Fibroblast of gingiva (primary cell): ENCODE results near the gene SLC25A29.

Experiments
- DNase-seq: peaks from one replicate; pipeline ENCODE4 v3.0.0-alpha.2; 2011; ENCODE audit warnings: low read depth

The SLC25A29 gene

DNA sequence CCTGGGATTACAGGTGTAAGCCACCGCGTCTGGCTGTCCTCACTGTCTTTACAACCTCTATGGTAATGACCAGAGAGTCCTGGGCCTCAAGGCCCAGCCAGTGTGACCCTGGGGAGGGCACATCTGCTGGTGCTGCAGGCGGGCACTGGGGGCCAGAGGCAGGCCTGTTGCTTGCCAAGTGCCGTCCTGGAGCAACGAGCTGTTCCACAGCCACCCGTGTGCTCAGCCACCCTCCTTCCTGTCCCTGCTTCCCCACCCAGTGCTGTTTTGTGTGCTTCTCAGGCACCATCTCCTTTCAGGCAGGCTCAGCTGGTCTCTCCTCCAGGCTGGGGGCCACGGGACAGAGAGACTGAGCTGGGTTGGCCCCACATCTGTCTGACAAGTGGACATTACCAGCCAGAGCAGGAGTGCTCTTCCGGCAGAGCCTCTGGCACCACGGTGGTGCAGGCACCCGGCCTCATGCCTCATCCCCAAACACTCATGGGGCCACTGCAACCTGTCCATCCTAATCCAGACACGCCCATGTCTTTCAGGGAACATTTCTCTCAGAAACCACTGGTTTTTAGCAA is 25.9 kb upstream of the SLC25A29 start:
- no peak for DNase-seq

DNA sequence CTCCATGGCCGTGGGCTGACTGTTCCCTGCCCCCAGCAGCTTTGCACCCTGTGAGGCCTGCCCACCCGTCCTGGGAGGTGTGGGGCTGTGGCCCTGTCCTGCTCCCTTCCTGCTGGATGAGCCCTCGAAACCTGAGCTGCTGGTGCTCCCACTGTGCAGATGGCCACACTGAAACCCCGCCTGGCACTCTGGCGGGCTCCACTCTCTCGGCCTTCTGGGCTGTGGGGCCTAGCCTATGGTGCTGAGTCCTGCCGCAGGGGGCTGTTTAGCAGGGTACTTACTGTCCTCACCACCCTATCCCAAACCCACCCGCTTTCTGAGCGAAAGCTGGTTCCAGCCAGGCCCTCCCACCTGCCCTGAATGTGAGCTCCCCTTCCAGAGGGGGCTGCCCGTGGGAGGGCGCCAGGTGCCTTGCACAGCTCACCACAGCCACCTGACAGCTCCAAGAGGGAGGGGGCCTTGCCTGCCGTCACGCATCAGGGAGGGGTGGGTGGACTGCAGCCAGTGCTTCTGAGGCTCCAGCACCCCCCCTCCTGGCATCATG is 24.2 kb upstream of the SLC25A29 start:
- no peak for DNase-seq

DNA sequence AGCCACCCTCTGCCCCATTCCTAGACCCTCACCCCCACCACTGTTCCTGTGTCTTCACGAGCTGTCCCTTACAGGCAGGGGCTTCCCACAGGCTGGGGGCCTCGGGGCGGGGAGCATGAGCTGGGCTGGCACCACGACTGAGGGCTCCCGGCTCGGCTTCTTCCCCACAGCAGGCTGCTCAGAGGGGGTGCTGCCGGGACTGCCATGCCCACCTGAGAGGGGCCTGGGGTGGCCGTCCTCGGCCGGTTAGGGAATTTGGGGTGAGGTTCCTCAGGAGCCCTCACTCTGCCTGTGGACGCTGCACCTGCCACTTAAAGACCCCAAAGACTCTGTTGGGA is 23.7 kb upstream of the SLC25A29 start:
- no peak for DNase-seq

DNA sequence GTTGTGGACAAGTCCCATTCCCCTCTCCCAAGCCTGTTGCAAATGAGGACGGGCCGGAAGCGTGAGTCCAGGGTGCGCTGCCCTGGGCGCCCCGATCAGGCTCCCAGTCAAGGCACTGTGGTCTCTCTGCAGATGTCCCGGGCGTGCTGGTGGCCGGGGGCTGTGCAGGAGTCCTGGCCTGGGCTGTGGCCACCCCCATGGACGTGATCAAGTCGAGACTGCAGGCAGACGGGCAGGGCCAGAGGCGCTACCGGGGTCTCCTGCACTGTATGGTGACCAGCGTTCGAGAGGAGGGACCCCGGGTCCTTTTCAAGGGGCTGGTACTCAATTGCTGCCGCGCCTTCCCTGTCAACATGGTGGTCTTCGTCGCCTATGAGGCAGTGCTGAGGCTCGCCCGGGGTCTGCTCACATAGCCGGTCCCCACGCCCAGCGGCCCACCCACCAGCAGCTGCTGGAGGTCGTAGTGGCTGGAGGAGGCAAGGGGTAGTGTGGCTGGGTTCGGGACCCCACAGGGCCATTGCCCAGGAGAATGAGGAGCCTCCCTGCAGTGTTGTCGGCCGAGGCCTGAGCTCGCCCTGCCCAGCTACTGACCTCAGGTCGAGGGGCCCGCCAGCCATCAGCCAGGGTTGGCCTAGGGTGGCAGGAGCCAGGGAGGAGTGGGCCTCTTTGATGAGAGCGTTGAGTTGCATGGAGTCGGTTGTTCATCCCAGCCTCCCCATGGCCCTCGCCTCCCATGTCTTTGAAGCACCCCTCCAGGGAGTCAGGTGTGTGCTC is 23.2 kb upstream of the SLC25A29 start:
- no peak for DNase-seq

DNA sequence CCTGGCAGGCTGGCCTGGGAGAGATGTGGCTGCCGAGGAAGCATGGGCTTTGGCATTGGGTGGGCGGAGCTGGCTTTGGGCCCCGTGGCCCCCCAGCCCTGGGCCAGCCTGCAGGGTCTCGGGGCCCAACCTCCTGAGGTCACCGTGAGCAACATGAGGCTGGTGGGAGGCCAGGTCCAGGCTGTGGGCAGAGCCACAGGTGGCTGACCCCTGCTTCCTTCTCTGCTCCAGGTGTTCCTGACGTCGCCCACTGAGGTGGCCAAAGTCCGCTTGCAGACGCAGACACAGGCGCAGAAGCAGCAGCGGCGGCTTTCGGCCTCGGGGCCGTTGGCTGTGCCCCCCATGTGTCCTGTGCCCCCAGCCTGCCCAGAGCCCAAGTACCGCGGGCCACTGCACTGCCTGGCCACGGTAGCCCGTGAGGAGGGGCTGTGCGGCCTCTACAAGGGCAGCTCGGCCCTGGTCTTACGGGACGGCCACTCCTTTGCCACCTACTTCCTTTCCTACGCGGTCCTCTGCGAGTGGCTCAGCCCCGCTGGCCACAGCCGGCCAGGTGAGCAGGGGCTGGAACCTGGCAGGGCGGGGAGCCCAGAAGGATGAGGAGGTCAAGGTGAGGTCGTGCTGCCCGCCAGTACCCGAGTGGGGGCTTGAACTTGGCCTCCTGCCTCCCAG is 22.4 kb upstream of the SLC25A29 start:
- DNase-seq, result no peak

DNA sequence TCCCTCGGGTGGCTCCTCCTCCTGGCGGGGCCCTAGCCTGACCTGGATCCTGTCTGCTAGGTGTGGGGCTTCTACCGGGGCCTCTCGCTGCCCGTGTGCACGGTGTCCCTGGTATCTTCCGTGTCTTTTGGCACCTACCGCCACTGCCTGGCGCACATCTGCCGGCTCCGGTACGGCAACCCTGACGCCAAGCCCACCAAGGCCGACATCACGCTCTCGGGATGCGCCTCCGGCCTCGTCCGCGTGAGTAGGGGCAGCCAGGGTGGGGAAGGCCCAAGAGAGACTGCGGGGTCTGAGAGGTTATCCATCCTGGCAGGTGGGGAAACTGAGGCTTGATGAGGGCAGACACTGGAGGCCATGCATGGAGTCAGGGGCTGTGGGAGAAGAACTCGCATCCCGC is 20.9 kb upstream of the SLC25A29 start:
- DNase-seq, result no peak

DNA sequence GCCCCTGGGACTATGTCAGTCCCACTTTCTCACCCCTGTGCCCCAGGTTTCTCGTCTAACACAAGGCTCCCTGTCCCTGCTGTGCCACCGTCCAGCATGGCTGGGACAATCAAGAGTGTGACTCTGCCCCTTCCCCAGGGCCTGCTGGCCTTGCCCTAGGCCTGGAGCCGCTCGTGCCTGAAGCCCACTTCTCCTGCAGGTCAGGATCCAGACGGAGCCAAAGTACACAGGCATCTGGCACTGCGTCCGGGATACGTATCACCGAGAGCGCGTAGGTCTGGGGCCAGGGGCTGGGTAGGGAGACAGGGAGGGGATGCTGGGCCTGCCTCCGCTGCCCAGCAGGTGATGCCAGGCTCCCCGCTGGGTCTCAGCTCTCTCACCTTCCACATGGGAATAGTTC is 19.7 kb upstream of the SLC25A29 start:
- DNase-seq, result no peak

DNA sequence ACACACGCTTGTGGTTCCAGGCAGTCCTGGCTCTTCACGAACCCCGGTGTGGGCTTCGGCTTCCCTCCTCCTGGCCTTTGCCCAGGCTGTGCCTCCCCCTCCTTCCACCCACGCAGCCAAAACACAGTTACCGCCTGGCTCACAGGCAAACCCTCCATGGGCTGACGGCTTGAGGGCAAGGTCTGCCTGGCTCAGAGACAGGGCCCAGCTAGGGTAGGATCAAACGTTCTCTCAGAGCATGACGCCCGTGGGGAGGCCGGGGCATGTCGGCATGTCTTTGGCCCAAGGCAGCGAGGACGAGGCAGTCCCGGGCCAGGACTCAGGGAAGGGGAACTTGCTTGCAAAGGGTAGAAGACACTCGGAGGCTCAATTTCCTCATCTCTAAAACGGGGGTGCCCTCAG is 19.0 kb upstream of the SLC25A29 start:
- no peak for DNase-seq

DNA sequence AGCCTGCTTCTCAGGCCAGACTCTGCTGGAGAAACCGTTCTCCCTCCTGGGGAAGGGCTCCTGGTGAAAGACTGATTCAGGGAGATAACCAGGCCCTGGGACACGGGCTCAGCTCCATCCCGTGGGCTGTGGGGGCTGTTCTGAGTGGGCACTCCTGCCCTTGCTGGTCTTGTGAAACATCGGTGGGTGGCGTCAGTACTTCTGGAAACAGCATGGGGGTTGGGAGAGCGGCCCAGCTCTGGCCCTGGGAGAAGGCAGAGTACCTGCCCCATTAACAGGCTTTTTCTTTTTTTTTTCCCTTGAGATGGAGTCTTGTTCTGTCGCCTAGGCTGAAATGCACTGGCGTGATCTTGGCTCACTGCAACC is 17.7 kb upstream of the SLC25A29 start:
- DNase-seq, result no peak

DNA sequence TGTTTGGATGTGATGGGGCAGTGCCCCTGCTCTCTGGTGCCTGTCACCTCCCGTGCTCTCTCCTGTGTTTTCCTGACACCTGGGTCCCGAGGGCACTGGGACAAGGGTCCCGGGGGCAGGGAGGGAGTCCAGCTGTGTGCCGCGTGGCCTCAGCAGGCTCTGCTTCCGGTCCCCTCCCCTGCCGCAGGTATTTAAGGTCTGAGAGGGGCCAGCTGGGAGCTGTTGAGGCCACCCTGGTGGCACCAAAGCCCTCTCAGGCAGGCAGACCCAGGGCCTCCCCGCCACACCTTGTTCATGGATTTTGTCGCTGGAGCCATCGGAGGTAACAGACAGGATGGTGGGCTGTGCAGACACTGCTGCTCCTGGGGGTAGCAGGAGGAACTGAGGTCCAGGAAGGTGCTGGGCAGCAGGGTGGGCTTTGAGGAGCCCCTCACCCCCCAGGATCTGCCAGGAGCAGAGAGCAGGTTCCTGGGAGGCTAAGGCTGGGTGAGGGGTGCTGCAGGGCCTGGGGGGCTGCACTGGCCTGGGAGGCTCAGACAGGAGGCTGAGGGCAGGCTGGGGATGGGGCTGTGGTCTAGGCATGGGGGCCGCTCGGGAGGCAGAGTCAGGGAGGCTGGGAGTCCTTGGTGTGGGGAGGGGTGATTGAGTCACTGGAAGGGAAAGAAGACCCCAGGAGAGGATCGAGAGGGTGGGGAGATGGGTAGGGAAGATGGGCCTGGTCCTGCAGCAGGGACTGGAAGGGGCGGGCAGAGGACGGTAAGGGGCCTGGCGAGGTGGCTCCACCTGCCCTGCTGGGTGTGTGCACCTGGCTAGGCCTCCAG is 17.1 kb upstream of the SLC25A29 start, which contains the start of gene SLC25A47:
Gene SLC25A47, plus strand, starts transcription at position 219 of the 821 bp plus-strand sequence. Its CDS starts 76 bp downstream, at position 295.
- no peak for DNase-seq

DNA sequence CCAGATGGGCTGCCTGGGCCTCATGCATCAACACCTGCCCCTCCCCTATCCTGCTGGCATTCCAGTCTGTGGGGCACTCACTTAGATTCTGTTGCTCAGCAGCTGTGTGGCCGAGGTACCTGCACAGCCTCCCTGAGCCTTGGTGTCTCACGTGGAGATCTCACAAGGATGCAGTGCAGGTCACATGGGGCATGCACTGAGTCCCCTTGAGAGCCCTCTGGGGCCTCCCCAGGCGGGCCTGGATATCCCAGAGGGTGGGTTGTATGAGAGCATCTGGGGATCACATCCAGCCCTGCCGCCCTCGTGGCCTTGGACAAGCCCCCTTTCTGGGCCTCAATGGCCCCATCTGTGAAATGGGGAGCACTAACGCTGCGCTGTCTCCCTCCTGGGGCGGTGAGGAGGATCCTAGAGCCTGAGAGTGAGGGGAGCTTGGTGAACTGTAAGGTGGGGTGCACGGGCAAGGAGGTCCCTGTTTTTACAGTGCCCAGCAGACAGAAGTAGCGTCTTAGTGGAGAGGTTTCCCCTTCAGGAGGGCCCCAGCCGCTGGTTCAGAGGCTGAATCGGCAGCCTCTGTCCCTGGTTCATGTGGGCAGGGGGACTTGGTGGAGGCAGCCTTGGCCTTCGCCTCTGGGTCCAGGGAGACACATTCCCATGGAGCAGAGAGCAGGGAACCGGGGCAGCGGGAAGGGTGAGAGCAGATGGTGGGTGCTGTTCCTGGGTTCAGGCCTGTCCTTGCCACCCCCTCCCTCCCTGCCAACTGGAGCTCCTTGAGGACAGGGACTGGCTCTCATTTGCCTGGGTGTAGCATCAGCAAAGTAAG is 16.1 kb upstream of the SLC25A29 start:
- DNase-seq, result no peak

DNA sequence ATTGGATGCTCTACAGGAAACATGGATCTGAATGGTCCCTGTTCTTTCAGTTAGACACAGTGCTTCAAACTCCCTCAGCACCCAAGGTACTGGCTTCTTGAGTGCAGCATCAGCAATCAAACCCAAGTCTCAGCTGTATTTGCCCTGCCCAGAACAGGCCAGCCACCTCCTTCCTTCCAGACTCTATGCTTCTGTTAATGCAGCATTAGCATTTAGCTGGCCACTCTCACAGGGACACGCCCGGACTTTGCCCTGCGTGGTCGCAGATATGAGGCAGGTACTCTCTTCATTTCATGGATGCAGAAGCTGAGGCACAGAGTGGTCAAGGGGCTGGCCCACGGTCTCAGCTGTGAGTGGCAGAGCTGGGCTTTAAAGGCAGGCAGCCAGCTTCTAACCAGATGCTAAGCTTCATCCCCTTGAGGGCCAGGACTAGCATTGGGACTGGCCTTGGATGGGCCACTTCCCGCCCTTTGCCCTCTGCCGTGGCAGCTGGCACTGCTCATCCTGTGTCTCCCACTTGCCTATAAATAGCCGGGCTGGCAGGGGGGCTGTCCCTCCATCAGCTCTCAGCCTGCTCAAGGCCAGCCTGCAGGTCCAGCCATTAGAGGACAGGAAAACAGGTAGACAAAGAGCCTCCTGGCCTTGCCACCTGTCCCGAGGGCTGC is 15.4 kb upstream of the SLC25A29 start:
- DNase-seq, result no peak

DNA sequence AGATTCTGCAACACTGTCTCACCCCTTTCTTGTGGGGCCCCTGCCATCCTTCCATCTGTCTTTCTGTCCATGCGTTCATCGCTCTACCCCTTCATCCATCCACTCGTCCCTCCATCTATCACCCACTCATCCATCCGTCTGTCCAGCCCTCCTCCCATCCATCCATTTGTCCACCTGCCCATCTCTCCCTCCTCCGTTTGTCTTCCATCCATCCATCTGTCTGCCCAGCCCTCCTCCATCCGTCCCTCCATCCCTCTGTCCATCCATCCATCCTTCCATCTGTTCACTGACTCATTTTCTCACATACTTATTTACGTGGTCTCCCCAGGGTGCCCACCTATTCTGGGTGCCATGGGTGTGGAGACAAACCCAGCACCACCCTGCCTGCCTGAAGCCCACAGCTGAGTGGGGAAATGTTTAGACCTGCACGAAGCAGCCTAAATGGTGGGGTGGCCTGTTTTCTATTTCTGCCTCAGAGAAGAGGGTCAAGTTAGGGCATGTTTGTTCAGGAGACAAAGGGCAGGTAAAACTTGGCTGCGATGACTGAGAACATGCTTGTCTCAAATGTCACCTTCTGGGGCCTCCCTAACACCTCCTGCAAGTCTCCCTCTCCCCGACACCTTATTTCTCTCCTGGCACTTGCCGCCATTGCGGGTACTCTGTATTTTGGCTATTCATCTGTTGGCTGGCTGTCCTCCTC is 14.1 kb upstream of the SLC25A29 start:
- DNase-seq, result no peak

DNA sequence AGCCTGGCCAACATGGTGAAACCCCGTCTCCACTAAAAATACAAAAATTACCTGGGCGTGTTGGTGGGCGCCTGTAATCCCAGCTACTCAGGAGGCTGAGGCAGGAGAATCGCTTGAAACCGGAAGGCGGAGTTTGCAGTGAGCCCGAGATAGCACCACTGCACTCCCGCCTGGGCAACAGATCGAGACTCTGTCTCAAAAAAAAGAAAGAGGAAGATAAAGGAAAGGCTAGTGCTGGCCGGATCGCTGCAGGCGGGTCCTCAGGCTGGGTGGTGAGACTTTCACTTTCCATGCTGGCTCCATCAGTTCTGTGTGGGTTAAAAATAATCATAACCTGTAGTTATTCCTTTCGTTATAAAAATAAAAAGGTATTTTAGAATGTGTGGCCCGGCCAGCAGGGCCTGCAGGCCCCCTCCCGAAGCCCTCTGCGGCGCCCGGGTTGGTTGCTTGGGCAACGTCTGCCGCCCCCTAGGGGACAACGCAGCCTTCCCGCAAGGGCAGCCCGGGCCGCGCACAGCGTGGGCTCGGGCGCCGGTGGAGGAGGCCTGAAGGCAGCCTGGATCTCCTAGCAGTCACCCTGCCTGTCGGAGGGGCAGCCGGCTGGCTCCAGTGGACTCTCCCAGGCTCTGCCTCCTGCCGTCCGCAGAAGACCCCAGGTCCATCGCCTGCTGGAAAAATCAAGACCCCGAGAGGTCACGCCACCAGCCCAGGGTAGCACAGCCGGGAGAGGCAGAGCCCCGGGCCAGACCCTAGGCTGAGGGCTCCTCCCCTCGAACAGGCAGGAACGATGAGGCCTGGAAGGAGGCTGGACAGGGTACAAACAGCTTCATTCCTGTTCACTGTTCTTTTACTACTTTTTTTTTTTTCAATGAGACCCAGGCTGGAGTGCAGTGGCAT is 11.9 kb upstream of the SLC25A29 start:
- peak; percentile 59 for DNase-seq

DNA sequence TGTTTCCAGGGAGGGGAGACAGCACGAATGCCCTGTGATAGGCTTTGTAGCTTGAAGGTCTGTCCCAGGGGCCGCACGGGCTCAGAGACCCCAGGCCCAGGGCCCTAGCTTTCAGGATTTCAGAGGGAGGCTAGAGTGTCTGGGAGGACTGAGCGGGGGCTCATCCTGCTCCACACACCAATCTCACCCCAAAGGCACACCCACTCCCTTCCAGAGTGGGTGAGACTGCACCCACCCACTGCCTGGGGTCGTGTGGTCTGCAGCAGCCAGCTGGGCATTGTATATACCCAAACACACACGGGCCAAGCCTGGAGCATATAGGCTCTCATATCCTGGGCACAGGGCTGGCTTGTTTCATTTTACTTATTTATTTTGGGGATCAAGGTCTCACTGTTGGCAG is 11.1 kb upstream of the SLC25A29 start:
- DNase-seq, result no peak

DNA sequence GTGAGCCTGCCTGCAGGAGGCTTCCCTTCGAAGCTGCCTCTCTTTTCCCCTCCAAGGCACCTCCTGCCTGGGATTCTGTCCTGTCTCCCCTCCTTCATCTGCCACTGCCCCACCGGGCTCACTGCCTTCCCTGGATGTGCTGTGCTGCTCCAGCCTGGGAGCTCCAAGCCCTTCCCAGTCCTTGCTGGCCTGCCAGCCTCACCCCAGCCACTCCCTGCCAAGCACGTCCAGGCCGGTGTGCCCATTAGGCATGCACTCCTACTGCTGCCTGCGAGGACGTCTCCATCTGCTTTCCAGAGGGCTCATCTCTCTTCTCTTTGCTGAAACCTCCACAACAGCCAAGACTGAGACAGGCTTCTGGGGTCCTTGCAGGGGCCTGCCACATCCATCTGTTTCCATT is 8.5 kb upstream of the SLC25A29 start:
- no peak for DNase-seq

DNA sequence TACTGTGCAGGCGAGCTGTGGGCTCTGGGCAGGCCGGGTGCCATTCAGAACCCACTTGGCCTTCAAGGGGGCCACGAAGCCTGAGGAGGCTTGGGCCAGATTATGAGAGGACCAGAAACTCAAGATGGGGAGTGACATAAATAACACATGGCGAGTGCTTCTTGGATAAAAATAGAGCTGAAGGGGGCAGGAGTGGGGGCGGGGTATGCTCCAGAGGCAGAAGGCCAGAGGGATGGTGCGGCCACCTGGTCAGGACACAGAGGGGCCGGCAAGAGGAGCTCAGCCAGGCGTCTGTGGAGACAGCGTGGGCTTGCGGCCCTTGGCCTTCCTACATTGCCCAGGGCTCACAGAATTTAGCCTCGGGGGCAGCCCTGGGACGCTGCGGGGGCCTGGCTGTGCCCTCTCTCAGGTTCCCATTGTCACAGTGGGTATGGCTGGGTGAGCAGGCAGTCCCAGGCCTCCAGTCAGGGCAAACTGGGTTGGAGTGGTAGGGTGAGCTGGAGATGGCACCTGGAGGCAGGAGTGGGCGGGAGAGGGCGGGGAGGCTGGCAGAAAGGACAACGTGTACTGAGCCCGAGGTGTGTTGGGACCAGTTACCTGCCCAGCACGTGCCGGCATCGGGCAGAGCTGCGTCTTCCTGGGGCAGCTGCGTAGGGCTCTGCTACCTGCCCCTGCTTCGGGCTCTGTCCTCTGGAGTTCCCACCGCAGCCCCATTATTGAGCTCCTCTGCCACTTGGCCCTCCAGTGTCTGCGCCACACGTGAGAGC is 7.4 kb upstream of the SLC25A29 start:
- DNase-seq, result no peak

DNA sequence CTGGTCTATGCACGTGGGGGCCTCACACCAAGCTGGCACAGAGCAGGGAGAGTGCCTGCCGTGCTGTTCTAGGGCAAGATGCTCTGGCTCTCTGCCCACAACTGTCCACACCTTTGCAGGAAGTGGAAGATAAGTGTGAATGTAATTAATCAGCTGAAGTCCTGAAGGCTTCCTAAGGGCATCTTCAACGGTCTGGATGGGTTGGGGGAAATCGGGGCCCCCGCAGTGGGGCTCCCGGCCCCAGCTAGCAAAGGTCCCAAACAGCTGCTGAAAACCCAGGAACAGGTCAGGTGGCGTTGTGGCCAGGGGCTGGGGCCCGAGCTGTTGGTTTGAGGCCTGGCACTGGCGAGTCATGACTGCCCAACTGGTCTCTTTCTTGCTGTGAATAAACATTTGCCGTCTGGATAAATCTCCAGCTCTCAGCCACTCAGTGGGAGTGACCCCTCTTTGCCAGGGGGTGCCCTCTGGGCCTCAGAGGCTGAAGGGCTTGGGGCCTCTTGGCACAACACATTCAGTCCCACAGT is 6.7 kb upstream of the SLC25A29 start:
- no peak for DNase-seq
